Sciatic nerve (tissue), 2 donors: Measurements from ENCODE around the gene FAM89A. TPM values are rescaled to one million over a fixed set of nuclear protein-coding genes. Genes with fewer than 3 reads are reported as not detected.
"Not testable (repeated sequence)": the region's sequence is repeated elsewhere in the genome, so short reads cannot be mapped to it uniquely, and the experiment has no call there.

ENCODE experiments used
- ATAC-seq: fragments of 200-7000 bp; cut with Tn5 transposase; one replicate; pipeline ENCODE4 v1.9.1; 2020; ENCODE audit warnings: mild to moderate bottlenecking, moderate library complexity
- DNase-seq: peaks from one replicate; pipeline ENCODE4 v3.0.0-alpha.2; 2020; ENCODE audit warnings: low spot score
- intact Hi-C: fragments of 100-400 bp; cut with DNase I; formaldehyde crosslinking; loops from one replicate; pipeline ENCODE4 v1.14.2; 2022
- total RNA-seq: library from RNA; stranded (reverse); fragmentation: NEBNext Ultra II Directional; extraction: Animal tissue kit (Norgen Biotek cat#: 25700); gene quantifications from one replicate; pipeline ENCODE4 v1.2.1, GENCODE V29; 2021
- donor health status: DM: no; HTN: no; CAD: no.
- donor health status: DM: no; HTN: no; CAD: no.

The FAM89A gene
- total RNA-seq, 1 donor from 2014 or later: 11.1 TPM

- ATAC-seq: peak; percentile 64
- intact Hi-C loops: no loop called here
- DNase-seq: peak; percentile 67
These were observed 664 bp downstream of the FAM89A start for GRCh38 chr1:231039161-231040018.

GRCh38 chr1:231037585-231038517 is 2.2 kb downstream of the FAM89A start:
- intact Hi-C loops: no loop called here
- ATAC-seq (no peak), DNase-seq (no peak)

DNA sequence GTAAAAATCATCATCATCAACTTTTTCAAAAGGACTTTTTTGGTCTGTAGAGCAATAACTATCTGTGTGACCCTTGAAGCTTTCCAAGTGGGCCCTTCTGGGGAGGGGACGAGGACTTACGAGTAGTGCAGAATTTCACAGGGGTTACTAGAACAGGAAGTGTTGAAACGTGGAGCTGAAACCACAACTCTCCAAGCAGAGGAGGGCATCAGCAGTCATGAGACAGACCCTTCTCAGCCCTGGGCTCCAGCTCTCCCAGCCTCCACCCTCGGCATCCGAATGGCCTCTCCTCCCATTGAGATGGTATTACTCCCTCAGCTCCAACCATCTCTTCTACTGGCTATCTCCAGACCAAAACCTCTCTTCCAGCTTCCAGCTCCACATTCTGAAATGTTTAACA is 3.6 kb downstream of the FAM89A start:
- intact Hi-C loops: no loop called here
- ATAC-seq (no peak), DNase-seq (no peak)

DNA sequence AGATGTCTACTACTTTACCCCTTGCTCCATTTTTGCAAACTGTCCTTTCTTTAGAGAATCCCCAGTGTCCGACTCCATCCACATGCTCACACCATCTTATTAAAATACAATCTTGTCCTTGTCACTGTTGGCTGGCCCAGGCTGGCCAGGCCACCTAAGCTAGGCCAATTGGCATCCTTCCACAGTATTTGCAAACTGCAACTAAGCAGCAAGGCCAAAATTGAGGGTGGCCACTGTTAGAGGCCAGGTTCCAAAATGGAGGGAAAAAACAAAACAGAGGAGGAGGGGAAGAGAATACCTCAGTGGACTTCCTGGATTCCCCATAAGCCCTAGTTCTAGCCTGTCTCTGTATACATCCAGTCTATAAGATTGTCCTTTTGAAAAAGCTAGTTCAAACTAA is 4.3 kb downstream of the FAM89A start:
- DNase-seq: no peak
- no peak for ATAC-seq
- intact Hi-C loops: no loop called here

DNA sequence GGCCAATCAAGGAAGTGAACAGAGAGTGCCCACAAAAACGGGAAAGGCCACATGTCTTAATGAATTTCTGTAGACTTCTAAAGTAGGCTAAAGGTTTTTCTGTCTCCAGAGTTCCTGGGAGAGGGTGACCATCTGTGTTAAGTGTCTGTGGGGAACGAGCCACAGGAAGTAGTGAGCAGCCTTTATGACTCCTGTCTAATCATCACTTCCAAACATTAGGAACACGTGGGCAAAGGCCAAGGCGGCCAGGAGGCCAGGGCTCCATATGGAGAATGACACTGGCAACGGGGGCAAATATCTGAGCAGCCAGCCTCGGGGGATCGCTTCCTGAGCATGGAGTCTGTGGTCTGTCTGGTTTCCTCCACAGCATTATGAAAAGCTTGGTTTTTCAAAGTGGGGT is 7.1 kb downstream of the FAM89A start:
- intact Hi-C loops: no loop called here
- DNase-seq: no peak
- no peak for ATAC-seq

DNA sequence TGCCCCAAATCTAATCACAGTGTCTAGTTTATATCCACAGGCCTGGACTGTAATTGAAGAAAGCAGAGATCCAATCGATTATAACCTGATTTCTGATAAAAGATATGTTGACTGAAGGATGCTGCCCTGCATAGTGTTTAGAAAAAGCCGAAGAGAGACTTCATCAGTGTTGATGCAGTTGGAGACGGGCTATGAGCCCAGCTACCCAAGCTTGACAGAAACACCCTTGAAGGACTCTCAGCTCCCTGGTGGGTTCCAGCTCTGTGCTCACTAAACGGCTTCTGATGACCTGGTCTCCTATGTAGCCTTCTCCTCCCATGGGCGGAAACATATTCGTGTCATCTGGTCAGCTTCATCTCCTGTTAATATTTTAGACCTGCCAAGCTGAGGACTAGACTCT is 10.2 kb downstream of the FAM89A start:
- DNase-seq (no peak), ATAC-seq (no peak)
- intact Hi-C loops: no loop called here

DNA sequence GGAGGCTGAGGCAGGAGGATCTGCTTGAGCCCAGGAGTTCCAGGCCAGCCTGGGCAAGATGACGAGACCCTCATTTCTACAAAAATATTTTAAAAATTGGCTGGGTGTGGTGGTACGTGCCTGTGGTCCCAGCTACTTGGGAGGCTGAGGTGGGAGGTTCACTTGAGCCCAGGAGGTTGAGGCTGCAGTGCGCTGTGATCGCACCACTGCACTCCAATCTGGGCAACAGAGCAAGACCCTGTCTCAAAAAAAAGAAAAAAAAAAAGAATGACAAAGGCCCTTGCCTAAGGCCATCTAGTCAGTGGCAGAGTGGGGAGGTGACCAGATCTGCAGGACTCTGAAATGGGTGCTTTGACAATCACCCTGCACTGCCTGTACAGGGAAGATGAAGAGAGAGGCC is 10.8 kb downstream of the FAM89A start:
- DNase-seq, intact Hi-C loops, ATAC-seq: not testable (repeated sequence)

DNA sequence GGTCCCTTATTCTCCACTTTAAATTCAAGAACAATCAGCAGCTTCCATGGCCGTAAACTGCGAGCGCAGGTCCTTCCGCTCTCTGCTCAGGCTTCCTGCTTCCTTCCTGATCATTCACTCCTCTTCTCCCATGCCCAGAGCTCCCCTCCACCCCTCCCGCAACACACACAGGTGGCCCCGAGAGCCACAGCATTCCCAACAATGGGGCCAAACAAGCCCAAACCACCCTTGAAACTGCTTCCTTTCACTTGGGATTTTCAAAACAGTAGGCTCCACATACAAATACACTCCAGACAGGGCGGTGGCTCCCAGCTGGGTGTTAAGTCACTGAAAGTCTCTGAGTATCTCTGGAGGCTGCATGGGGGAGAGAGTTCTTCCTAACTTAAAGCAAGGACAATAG is 11.4 kb downstream of the FAM89A start:
- no peak for DNase-seq
- no peak for ATAC-seq

GRCh38 chr1:231027971-231028370 is 12.1 kb downstream of the FAM89A start:
- no peak for DNase-seq
- intact Hi-C loops: no loop called here
- no peak for ATAC-seq

More for the DNA sequence above, 11.4 kb downstream of the FAM89A start:
- intact Hi-C loops: no loop called here

DNA sequence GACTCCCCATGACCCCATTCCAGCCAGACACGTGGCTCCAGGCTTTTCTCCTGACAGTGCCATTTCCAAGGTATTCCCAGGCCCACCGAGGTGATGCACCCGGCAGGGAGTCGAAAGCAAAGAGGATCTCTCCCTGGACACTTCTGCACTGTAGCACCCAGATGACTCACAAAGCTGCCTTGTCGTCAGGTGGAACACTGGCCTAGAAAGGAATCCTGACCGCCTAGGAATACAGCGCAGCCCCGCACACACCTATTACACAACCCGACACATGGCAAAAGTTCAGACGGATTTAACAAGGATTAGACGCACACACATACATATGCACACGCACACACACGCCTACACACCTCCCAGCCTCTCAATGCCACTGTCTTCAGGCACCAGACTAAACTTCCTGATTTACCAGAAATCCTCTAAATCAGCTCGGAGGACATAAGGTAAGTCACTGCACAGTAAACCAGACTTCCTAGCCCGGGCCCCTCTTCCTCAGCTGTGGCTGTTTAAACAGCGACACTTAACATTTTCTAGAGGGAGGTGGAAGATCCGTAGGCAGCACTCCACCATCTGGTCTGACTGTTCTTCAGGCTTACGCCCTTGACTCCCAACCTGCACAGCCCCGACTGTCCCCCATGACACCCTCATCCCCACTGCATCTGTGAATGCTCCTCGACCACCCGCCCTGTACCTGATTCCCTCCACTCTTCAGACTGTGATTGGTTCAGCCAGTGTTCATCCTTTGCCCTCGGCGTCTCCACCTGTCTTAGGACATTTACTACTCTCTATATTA is 12.7 kb downstream of the FAM89A start:
- DNase-seq: no peak
- intact Hi-C loops: no loop called here
- ATAC-seq: no peak

DNA sequence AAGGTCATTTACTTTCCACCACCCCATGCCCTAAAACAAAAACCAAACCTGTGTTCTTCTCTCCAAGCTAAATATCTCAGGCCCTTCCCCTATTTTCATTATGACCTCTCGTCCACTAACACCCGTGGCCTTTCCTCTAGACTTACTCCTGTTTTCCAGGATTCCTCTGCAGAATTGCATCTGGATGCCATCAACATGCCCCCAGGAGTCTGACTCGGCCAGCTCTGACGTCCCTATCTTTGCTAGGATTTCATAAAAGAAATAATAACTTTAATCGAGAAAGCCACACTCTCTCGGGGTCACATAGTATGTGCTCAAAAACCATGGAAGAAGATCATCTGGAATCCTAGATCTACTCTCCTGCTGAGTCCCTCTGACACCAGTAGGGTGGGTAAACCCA is 13.5 kb downstream of the FAM89A start:
- DNase-seq (no peak), ATAC-seq (no peak)
- intact Hi-C loops: no loop called here

GRCh38 chr1:231023150-231023549 is 16.9 kb downstream of the FAM89A start:
- ATAC-seq (no peak), DNase-seq (no peak)
- intact Hi-C loops: no loop called here

GRCh38 chr1:231022543-231022942 is 17.5 kb downstream of the FAM89A start:
- ATAC-seq, DNase-seq, intact Hi-C loops: not testable (repeated sequence)

DNA sequence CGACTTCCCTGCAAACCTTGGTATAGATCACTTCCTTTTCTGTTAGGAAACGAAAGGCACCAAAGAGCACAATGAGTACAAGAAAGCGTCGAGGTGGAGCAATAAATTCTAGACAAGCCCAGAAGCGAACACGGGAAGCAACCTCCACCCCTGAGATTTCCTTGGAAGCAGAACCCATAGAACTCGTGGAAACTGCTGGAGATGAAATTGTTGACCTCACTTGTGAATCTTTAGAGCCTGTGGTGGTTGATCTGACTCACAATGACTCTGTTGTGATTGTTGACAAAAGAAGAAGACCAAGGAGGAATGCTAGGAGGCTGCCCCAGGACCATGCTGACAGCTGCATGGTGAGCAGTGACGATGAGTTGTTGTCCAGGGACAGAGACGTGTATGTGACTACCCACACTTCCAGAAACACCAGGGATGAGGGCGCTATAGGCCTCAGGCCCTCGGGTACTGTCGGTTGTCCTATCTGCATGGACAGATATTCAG is 18.5 kb downstream of the FAM89A start:
- no peak for ATAC-seq
- intact Hi-C loops: no loop called here

GRCh38 chr1:231020816-231021215 is 19.2 kb downstream of the FAM89A start:
- intact Hi-C loops: no loop called here
- DNase-seq (no peak), ATAC-seq (no peak)

More for the DNA sequence above, 18.5 kb downstream of the FAM89A start:
- no peak for DNase-seq

DNA sequence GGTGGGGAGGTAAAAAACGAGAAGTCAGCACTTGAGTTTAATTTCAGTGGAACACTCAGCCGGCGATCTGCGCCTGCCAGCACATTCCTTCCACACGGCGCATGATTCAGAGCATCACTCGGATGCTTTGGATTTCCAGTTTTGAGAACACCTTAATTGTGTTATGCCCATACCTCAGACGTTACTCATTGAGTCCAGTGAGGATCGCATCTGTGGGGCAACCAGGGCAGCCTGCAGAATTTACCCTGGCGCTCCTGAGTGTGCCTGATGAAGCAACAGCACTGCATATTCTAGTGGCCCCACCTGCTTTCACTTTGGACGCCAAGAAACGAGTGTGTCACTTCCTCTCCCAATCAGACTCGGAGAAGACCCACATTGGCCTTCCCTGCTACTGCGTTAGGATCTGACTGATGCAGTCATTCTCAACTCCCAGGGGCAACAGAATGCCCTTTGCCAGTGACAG is 19.9 kb downstream of the FAM89A start:
- intact Hi-C loops: no loop called here
- ATAC-seq (no peak), DNase-seq (no peak)

DNA sequence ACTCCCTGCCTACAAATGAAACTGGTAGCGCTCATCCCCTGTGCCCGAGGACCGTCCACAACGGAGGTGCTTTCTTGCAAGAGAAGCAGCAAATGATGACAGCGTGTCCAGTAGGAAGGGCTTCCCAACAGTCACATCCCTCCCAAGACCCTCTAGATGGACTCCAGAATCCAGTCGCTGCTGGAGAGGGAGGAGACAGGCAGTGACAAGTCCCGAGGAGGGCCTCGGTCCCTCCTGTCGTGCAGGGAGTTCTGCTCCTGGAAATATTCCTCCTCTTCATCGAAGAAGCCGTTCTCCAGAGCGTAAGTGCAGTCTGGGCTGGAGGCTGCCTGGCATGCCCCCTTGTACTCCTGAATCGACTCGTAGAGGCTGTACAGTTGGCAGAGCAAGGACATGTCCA is 20.3 kb downstream of the FAM89A start:
- DNase-seq: no peak
- intact Hi-C loops: no loop called here
- ATAC-seq: no peak

- no peak for DNase-seq
- intact Hi-C loops: no loop called here
- ATAC-seq: no peak
These were observed 23.1 kb downstream of the FAM89A start for GRCh38 chr1:231016966-231017365.

DNA sequence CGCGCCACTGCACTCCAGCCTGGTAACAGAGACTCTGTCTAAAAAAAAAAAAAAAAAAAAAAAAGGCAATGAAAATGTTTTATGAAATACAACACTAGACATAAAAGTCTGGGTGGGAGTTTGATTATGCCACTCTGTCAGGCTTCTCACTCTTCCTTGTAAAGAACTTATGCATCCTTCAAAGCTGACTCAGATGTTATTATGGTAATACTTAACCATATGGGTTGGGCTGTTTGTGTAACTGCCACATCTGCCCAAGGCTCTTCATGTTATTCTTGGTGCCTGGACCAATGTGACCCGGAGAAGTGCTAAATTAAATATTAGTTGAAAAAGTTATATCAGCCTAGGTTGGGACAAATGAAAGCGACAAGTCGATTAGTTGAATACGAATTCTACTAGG is 23.8 kb downstream of the FAM89A start:
- intact Hi-C loops: no loop called here
- DNase-seq (no peak), ATAC-seq (no peak)
